CD4-positive, alpha-beta T cell (primary cell): ENCODE results near the gene HERPUD2. TPM values are rescaled to one million over a fixed set of nuclear protein-coding genes. Genes with fewer than 3 reads are reported as not detected.

Experiments
- ATAC-seq: fragments of 200-7000 bp; cut with Tn5 transposase; one replicate; pipeline ENCODE4 v1.10.0; 2022; ENCODE audit warnings: mild to moderate bottlenecking; ENCODE audit not compliant: poor library complexity
- CTCF ChIA-PET: fragments of 350-600 bp; sonication (Branson Sonifier 250); formaldehyde crosslinking; loops from one replicate; lab custom pipeline; 2021; ENCODE audit warnings: antibody characterized with exemption, inconsistent platforms; lab: Charles Lee
- POLR2A ChIA-PET: fragments of 350-600 bp; sonication (Branson Sonifier 250); formaldehyde crosslinking; loops from one replicate; lab custom pipeline; 2021; ENCODE audit warnings: antibody characterized with exemption, inconsistent platforms; lab: Charles Lee
- DNase-seq, 14 experiments: peaks; one replicate each; pipeline ENCODE4 v3.0.0-alpha.2; 2013 to 2020; ENCODE audit warnings: mixed read lengths in 2 of 14
- H3K27ac ChIP-seq, 2 donors: one replicate each; pipeline versions ENCODE4 v1.5.1 to v1.7.0; 2013; ENCODE audit warnings: low read length in 2 of 2, low read depth in 1 of 2, mild to moderate bottlenecking in 1 of 2
- H3K27me3 ChIP-seq, 2 experiments: 1 replicate in 1 of 2; 2 replicates in 1 of 2; pipeline versions ENCODE4 v1.6.1 to v1.7.0; 2013; ENCODE audit warnings: low read length in 2 of 2, control low read depth in 1 of 2, mild to moderate bottlenecking in 1 of 2, moderate library complexity in 1 of 2; ENCODE audit not compliant: insufficient read depth in 2 of 2, control insufficient read depth in 1 of 2
- H3K36me3 ChIP-seq: one replicate; pipeline ENCODE4 v1.6.1; 2013; ENCODE audit warnings: low read length, control low read depth; ENCODE audit not compliant: insufficient read depth
- H3K4me1 ChIP-seq: one replicate; pipeline ENCODE4 v1.6.1; 2013; ENCODE audit warnings: low read length, control low read depth; ENCODE audit not compliant: insufficient read depth
- H3K4me3 ChIP-seq: one replicate; pipeline ENCODE4 v1.5.1; 2013; ENCODE audit warnings: mild to moderate bottlenecking, low read length, moderate library complexity
- H3K9me3 ChIP-seq, 2 experiments: 1 replicate in 1 of 2; 2 replicates in 1 of 2; pipeline versions ENCODE4 v1.6.1 to v1.7.0; 2013; ENCODE audit warnings: low read length in 2 of 2, mild to moderate bottlenecking in 2 of 2, control low read depth in 1 of 2, moderate library complexity in 1 of 2; ENCODE audit not compliant: control insufficient read depth in 1 of 2, insufficient read depth in 1 of 2
- H3K27ac Mint-ChIP-seq: one replicate; pipeline ENCODE4 v1.8.0; 2020; ENCODE audit warnings: mixed read lengths
- H3K27me3 Mint-ChIP-seq: one replicate; pipeline ENCODE4 v1.8.0; 2021; ENCODE audit warnings: mixed read lengths
- H3K36me3 Mint-ChIP-seq: one replicate; pipeline ENCODE4 v1.8.0; 2021; ENCODE audit warnings: low read depth, mixed read lengths
- H3K4me1 Mint-ChIP-seq: one replicate; pipeline ENCODE4 v1.8.0; 2021; ENCODE audit warnings: low read depth, mixed read lengths
- H3K4me3 Mint-ChIP-seq: one replicate; pipeline ENCODE4 v1.8.0; 2020; ENCODE audit warnings: mild to moderate bottlenecking, mixed read lengths
- H3K9me3 Mint-ChIP-seq: one replicate; pipeline ENCODE4 v1.8.0; 2020; ENCODE audit warnings: mixed read lengths
- CTCF ChIP-seq: fragments of 200-600 bp; IDR thresholded peaks from one replicate; pipeline ENCODE4 v1.8.0; 2022; ENCODE audit warnings: antibody characterized with exemption, mild to moderate bottlenecking
- intact Hi-C, 2 experiments: fragments of 100-400 bp; cut with DNase I in 1 of 2; cut with micrococcal nuclease in 1 of 2; formaldehyde crosslinking; loops; one replicate each; pipeline versions ENCODE4 v1.15.1 to v1.9.0; 2023 to 2025; cut with DNase I, micrococcal nuclease
- total RNA-seq, 174 experiments: library from RNA in 2 of 174; stranded (reverse) in 2 of 174; gene quantifications; one replicate each; pipeline ENCODE4 v1.2.3 and lab custom pipeline; 2021 to 2026

Gene HERPUD2
- total RNA-seq, 2 experiments from 2014 or later = 113 to 127 TPM

DNA sequence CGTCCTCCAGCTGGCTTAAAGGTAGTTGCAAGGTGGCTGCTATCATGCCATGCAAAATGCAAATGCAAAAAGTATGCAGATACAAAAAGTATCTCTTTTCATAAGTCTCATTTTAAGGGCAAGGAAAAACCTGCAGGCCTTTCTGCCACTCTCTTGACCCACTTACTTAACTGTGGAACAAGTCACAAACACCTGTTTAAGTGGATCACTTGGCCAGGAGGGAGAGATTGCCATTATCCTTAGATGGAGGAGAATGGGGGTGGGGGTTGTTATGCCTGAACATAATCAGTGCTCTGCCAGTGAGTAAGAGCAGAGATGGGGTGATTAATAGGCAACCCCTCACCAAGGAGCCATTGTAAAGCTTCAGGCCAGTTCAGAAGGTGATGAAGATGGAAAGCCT is 25.1 kb upstream of the HERPUD2 start:
- ChIA-PET POLR2A (no interaction called here), CTCF (interaction anchor here (1.6 kb wide), 1 partner anchor 10 kb away, joined by 3 read pairs; no protein-coding TSS in a partner anchor)
- Histone ChIP-seq H3K4me3 (no peak overlapping the region), H3K4me1 (peaks cover 11% of the 10 kb centered on the region), H3K36me3 (no peaks in the 10 kb centered on the region), H3K27me3 (no peaks in the 10 kb centered on the region), H3K27ac (no peak overlapping the region), H3K9me3 (no peaks in the 10 kb centered on the region)
- peaks cover 31% of the 10 kb centered on the region for H3K4me1 Mint-ChIP-seq
- H3K9me3 Mint-ChIP-seq = no peaks in the 10 kb centered on the region
- no peak for TF ChIP-seq CTCF
- intact Hi-C loops = no loop called here
- ATAC-seq (no peak), DNase-seq (no peak)
- no peaks in the 10 kb centered on the region for H3K27me3 Mint-ChIP-seq
- H3K4me3 Mint-ChIP-seq = no peak overlapping the region
- no peaks in the 10 kb centered on the region for H3K36me3 Mint-ChIP-seq
- H3K27ac Mint-ChIP-seq = no peak overlapping the region

DNA sequence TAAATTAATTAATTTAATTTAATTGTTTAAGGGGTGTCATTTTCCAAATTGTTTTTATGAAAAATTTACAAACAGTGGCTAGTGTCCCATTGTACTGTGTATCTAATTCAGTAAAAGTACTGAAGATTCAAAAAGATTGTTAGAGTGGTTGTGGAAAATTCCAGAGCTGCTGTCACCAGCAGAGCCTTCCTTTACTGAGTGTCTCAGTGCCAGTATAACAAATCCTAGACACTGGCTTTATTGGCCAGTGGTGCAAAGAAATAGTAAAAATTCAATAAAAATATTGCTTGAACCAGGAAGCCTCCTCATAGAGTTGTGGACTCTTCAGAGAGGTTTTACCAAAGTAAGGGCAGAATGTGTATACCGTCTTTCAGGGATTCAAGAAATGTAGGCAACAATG is 23.1 kb upstream of the HERPUD2 start:
- Histone ChIP-seq H3K27me3 (no peaks in the 10 kb centered on the region), H3K4me3 (no peak overlapping the region), H3K36me3 (no peaks in the 10 kb centered on the region), H3K4me1 (no peaks in the 10 kb centered on the region), H3K27ac (no peak overlapping the region), H3K9me3 (no peaks in the 10 kb centered on the region)
- intact Hi-C loops = no loop called here
- Mint-ChIP-seq H3K9me3 (no peaks in the 10 kb centered on the region), H3K4me3 (no peak overlapping the region), H3K4me1 (peaks cover 11% of the 10 kb centered on the region), H3K27ac (no peak overlapping the region), H3K27me3 (no peaks in the 10 kb centered on the region), H3K36me3 (no peaks in the 10 kb centered on the region)
- ChIA-PET CTCF (no interaction called here), POLR2A (no interaction called here)
- no peak for ATAC-seq
- no peak for TF ChIP-seq CTCF
- DNase-seq = no peak

GRCh38 chr7:35717516-35717915 is 22.6 kb upstream of the HERPUD2 start:
- no peak overlapping the region for H3K4me3 Mint-ChIP-seq
- no peak for TF ChIP-seq CTCF
- H3K27ac Mint-ChIP-seq = no peak overlapping the region
- Histone ChIP-seq H3K27ac (no peak overlapping the region), H3K9me3 (no peaks in the 10 kb centered on the region), H3K4me1 (no peaks in the 10 kb centered on the region), H3K4me3 (no peak overlapping the region), H3K36me3 (no peaks in the 10 kb centered on the region), H3K27me3 (no peaks in the 10 kb centered on the region)
- H3K9me3 Mint-ChIP-seq = no peaks in the 10 kb centered on the region
- CTCF ChIA-PET = no interaction called here
- POLR2A ChIA-PET = no interaction called here
- intact Hi-C loops = no loop called here
- DNase-seq (no peak), ATAC-seq (no peak)
- H3K27me3 Mint-ChIP-seq = no peaks in the 10 kb centered on the region
- no peaks in the 10 kb centered on the region for H3K36me3 Mint-ChIP-seq
- H3K4me1 Mint-ChIP-seq = peaks cover 7% of the 10 kb centered on the region
